Measurements from ENCODE around the gene PKN2.
A peak's percentile ranks its signal among the peaks of the same experiment; 100 is the strongest.

Gene PKN2

GRCh38 chr1:88683541-88684481 lies at the start of gene PKN2:
PKN2 (plus strand) TSS chr1:88684273; CDS start chr1:88684581, 308 bp downstream.
- peak; percentile 97 for DNase-seq

- DNase-seq, result no peak
Observed at GRCh38 chr1:88634538-88634937, 49.5 kb upstream of the PKN2 start.

GRCh38 chr1:88640060-88640459 lies 44.0 kb upstream of the PKN2 start:
- no peak for DNase-seq

- no peak for DNase-seq
Observed at GRCh38 chr1:88645886-88646285, 38.2 kb upstream of the PKN2 start.

GRCh38 chr1:88646476-88647248 lies 37.4 kb upstream of the PKN2 start:
- DNase-seq, result no peak

- no peak for DNase-seq
Observed at GRCh38 chr1:88647249-88647645, 36.8 kb upstream of the PKN2 start.

- DNase-seq, result no peak
Observed at GRCh38 chr1:88647749-88648415, 36.2 kb upstream of the PKN2 start.

GRCh38 chr1:88648706-88649105 lies 35.4 kb upstream of the PKN2 start:
- no peak for DNase-seq

- no peak for DNase-seq
Observed at GRCh38 chr1:88649932-88650331, 34.1 kb upstream of the PKN2 start.

- DNase-seq, result no peak
Observed at GRCh38 chr1:88650676-88651418, 33.2 kb upstream of the PKN2 start.

GRCh38 chr1:88655140-88655539 lies 28.9 kb upstream of the PKN2 start:
- no peak for DNase-seq

- DNase-seq, result no peak
Observed at GRCh38 chr1:88655685-88656299, 28.3 kb upstream of the PKN2 start.

GRCh38 chr1:88658419-88658818 lies 25.7 kb upstream of the PKN2 start:
- no peak for DNase-seq

- DNase-seq, result no peak
Observed at GRCh38 chr1:88659552-88659951, 24.5 kb upstream of the PKN2 start.

- DNase-seq, result no peak
Observed at GRCh38 chr1:88661188-88661587, 22.9 kb upstream of the PKN2 start.

- DNase-seq, result no peak
Observed at GRCh38 chr1:88661951-88662699, 21.9 kb upstream of the PKN2 start.

- no peak for DNase-seq
Observed at GRCh38 chr1:88662723-88663122, 21.4 kb upstream of the PKN2 start.

GRCh38 chr1:88668405-88668804 lies 15.7 kb upstream of the PKN2 start:
- no peak for DNase-seq

- no peak for DNase-seq
Observed at GRCh38 chr1:88670462-88670861, 13.6 kb upstream of the PKN2 start.

- no peak for DNase-seq
Observed at GRCh38 chr1:88673446-88673845, 10.6 kb upstream of the PKN2 start.

GRCh38 chr1:88678405-88678804 lies 5.7 kb upstream of the PKN2 start:
- DNase-seq, result no peak
